Left lobe of liver (tissue), 2 donors: ENCODE data around the gene DDX47. TPM values are rescaled to one million over a fixed set of nuclear protein-coding genes. Genes with fewer than 3 reads are reported as not detected.
A peak's percentile ranks its signal among the peaks of the same experiment; 100 is the strongest.
"Not testable (repeated sequence)": the region's sequence is repeated elsewhere in the genome, so short reads cannot be mapped to it uniquely, and the experiment has no call there.

Experiments
- ATAC-seq: fragments of 200-7000 bp; cut with Tn5 transposase; one replicate; pipeline ENCODE4 v1.9.1; 2020; ENCODE audit warnings: mild to moderate bottlenecking, moderate library complexity
- DNase-seq: peaks from one replicate; pipeline ENCODE4 v3.0.0-alpha.2; 2020; ENCODE audit warnings: low spot score
- total RNA-seq: library from RNA; stranded (reverse); gene quantifications from one replicate; pipeline ENCODE4 v1.2.1, GENCODE V29; 2021
- donor health status: DM: no; HTN: no; CAD: no; lungs with moderate emphysema.
- donor health status: DM: no; HTN: yes; CAD: no.

The DDX47 gene
- total RNA-seq, 1 donor from 2014 or later = 22.7 TPM

DNA sequence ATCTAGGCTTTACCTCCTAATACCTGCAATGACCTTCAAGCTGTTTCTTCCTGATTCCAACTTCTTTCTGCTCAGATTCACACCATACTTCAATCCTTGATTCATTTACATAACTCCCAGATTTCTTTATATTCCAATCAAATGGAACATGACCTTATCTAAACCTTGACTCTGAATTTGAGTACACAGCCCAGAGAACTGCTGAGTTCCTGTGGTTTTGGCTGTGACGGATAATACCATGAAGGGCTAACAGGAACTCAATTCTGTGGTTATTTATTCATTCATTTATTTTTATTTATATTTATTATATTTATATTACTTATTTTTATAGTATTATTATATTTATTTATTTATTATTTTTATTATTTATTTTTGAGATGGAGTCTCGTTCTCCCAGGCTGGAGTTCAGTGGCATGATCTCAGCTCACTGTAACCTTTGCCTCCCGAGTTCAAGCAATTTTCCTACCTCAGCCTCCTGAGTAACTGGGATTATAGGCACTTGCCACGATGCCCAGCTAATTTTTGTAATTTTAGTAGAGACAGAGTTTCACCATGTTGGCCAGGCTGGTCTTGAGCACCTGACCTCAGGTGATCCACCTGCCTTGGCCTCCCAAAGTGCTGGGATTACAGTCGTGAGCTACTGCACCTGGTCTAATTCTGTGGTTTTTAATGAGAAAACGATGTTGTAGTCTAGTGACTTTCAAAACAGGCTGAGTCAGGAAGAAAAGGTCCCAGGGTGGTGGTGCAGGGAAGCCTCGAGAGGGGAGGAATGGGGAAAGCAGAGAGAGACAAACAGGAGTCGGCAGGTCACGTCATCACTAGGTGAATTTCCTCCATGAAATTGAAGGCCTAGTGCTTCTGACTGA is 16.0 kb upstream of the DDX47 start:
- ATAC-seq (no peak), DNase-seq (no peak)

DNA sequence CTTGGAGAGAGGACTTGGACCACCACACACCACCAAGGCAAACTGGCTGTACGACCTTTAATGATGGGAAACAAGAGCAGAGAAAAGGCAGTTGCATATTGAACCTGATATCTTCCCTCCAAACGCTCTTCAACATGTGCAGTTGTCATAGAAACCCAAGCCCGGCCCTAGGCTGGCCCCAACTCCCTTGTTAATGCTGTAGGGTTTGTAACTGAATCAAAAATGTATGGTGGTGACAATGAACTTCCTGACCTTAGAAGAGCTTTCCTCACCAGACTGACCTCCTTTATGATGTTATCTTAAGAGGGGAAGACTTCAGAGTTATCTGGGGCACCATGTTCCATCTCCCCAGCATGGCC is 15.4 kb upstream of the DDX47 start:
- ATAC-seq = no peak

DNA sequence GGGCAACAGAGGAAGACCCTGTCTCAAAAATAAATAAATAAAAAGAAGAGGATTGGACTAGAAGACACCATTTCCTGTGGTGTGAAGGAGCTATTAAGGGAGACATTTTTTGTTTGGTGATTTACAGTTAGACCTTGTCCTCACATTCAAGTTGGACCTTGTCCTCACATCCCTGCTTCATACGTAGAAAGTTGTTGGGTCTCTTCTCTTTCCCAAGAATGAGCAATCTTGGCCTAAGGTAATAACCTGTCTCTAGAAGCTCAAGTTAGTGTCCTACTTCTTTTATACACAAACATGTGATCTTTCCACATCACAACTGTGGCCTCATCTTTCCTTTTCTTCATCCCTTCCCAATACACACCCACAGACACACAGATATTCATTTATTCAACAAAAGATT is 14.7 kb upstream of the DDX47 start:
- ATAC-seq (no peak), DNase-seq (no peak)

More for the DNA sequence above, 15.4 kb upstream of the DDX47 start:
- no peak for DNase-seq

DNA sequence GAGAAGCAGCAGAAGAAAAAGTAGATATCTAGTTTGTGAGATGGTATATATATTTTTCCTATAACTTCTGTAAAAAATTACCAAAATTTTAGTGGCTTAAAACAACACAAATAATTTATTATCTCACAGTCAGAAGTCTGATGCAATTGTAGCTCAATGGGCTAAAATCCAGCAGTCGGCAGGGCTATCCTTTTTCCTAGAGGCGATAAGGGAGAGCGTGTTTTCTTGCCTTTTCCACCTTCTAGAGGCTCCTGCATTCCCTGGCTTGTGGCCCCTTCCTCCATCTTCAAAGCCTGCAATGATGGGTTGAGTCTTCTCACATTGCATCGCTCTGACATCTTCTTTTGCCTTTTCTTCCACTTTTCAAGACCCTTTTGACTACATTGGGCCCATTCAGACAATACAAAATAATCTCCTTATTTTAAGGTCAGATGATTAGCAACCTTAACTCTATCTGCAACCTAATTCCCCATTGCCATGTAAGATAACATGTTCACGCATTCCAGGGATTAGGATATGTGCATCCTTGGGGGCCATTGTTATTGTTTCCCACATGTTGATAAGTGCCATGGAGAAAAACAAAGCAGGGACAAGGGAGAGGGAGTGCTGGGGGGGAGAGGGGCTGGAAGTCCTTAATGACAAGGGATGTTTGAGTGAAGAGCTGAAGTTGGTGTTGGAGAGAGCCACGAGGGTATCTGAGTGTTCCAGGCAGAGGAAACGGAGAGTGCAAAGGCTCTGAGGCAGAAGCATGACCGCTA is 13.8 kb upstream of the DDX47 start:
- DNase-seq = no peak
- peak; percentile 28 for ATAC-seq

DNA sequence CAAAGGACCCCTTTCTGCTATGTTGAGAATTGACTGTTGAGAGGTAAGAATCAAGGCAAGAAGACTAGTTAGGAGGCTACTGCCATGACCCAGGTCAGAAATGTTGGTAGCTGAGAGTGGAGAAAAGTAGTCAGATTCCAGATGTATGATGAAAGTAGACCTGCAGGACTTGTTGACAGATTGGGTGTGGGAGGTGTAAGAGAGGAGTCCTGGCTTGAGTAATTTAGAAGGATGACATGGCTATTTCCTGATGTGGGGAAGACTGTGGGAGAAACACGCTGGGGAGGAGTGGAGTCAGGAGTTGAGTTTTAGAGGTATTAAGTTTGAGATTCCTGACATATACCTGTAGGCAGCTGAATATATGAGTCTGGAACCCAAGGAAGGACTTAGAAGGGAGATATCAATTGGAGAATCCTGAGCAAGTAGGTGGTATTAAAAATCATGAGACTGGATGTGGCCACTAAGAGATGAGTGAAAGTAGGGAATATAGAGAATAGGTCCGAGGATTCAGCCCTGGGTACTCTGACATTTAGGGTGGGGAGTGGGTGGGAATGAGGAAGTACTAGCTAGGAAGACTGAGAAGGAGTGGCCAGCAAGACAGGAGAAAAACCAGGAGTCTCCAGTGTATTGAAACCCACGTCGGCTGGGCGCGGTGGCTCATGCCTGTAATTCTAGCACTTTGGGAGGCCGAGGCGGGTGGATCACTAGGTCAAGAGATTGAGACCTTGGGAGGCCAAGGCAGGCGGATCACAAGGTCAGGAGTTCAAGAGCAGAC is 12.6 kb upstream of the DDX47 start:
- no peak for ATAC-seq
- no peak for DNase-seq

DNA sequence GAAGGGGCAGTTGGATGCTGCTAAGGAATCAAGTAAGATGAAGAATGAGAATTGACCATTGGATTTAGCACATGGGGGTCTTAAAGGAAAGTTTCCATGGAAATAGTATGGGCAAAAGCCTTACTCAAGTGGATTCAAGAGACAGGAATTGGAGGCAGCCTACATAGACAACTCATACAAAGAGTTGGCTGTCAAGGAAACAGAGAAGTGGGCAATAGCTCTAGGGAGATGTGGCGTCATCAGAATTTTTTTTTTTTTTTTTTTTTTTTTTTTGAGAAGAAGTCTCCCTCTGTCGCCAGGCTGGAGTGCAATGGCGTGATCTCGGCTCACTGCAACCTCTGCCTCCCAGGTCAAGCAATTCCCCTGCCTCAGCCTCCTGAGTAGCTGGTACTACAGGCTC is 11.5 kb upstream of the DDX47 start:
- ATAC-seq, DNase-seq: not testable (repeated sequence)

DNA sequence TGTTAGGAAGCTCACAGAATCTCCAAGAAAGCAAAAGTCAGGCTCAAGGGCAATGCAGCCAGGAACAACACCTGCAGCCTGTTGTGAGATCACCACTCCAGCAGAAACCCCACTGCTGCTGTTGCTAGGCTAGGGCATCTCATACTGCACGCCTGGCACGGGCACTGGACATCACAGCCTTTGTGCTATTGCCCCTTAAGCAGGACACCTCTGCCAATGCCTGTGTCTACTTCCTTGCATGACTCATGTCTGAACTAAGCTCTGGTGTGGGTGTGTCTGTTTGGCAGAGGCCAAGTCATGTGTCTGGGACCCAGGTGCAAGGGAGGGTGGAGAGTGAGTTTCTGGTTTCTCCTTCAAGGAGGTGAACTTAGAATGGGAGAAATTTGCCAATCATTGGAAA is 10.0 kb upstream of the DDX47 start:
- ATAC-seq (peak; percentile 50), DNase-seq (no peak)

DNA sequence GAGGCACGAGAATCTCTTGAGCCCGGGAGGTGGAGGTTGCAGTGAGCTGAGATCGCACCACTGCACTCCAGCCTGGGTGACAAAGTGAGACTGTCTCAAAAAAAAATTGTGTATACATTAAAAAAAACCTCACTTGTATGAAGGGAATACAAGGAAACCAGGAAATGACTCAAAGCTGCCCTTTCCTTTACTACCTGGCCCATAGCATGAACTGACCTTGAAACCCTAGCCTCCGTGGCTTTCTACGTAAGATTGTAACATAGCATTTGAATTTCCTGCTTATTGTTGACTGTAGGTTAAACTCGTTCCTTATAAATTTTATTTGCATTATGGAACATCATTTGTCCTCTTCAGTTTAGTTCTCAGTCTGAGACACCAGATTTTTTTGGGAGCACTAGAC is 9.1 kb upstream of the DDX47 start:
- ATAC-seq = no peak
- DNase-seq = no peak

DNA sequence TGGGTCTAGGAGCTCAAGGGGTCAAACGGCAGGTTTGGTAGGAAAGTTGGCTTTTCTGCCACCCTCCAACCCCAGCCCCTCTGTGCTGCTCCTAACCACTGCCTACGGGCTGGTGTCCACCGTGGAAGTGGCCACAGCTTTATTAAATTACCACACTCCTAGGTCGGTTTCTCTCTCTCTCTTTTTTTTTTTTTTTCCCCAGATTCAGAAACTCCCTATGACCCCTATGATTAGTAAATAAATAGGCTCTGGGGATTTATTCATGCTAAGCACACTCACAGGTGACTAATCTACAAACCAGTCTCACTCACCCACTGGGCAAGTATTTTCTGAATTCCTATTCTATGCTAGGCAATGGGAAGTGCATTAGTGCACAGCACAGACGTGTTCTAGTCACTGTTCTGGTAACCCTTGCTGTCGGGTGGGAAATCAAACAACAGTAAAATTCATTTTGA is 8.7 kb upstream of the DDX47 start:
- no peak for ATAC-seq
- DNase-seq = no peak

DNA sequence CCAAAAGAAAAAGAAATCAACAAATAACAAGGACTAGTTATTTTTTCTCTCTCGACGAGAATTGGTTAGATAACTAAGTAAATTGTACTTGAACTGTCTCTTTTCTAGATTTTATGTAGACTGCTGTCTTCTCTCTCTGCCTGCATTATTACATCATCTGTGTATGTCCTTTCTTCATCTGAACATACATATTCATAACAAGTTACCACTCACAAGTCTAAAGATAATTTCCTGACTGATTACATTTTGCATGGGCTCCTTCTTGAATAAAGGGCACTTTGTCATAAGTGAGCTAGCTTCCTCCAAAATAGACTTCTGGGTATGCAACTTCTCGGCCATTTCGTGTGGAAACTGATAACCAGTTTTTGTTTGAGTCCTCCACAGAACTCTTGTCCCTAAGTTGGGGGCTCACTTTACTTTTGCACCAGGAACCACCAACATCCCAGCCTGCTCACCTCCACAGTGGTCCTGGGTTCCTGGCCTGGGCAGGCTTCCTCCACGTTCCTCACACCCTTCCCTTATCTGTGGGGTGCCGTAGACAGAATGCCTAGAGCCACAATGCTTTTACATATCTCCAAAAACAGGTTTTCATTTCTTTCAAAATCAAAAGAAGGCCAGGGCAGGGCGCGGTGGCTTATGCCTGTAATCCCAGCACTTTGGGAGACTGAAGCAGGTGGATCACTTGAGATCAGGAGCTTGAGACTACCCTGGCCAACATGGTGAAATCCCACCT is 6.2 kb upstream of the DDX47 start:
- DNase-seq (no peak), ATAC-seq (no peak)

DNA sequence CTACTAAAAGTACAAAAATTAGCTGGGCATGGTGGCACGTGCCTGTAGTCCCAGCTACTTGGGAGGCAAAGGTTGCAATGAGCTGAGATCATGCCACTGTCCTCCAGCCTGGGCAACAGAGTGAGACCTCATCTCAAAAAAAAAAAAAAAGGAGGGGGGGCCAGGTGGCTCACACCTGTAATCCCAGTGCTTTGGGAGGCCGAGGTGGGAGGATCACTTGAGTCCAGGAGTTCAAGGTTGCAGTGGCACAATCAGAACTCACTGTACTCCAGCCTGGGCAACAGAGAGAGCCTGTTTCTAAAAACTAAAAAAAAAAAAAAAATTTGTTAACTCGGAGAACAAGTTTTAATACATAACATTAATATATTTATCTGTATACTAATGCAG is 5.6 kb upstream of the DDX47 start:
- not testable (repeated sequence) for ATAC-seq, DNase-seq

DNA sequence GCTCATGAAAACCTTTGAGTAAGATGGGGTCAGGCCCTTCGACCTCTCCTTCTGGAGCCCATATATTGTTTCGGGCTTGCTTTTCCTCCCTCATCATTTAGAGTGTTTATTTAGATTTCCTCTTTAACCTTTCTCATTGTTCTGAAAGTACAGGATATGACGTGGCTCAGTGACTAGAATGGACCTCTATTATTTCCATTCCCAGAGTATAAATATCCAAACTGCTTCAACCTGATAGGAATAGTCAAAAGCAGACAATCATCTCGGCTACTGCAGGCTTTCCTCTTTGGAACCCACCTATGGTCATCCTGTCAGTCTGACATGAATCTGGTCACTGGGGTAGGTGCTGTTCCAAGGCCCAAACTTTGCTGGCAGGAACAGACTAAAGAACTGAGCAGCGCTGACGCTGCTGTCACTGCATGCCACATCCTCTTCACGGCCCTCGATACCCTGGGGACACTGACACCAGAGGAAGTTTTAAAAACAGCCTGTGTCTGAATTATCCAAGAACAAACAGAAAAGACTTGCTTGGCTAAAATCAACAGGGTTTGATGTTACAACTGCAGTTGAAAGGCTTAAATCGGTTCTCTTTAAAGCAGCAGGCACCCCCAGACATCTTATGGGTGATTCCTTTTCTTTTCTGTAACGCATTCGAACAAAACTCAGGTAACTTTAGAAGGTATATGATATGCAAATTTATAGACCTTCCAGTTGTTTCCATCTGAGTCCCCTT is 5.0 kb upstream of the DDX47 start:
- peak; percentile 52 for ATAC-seq
- DNase-seq = no peak

DNA sequence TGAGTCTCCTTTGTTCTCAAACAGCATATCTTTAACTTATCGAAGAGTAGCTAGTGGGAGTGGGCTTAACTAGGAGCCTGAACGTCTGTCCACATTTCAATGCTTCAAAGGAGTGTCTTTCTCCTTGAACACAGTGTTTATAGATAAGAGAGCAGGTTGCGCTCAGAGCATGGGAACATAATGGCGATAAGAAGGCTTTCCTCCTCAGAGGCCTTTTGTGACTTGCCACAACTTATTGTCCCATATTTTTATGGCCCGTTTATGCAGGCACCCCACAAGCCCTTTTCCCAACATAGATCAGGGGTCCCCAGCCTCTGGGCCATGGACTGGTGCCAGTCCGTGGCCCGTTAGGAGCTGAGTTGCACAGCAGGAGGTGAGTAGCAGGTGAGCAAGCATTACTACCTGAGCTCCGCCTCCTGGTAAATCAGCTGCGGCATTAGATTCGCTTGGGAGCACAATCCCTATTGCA is 2.6 kb upstream of the DDX47 start:
- DNase-seq = no peak
- no peak for ATAC-seq

DNA sequence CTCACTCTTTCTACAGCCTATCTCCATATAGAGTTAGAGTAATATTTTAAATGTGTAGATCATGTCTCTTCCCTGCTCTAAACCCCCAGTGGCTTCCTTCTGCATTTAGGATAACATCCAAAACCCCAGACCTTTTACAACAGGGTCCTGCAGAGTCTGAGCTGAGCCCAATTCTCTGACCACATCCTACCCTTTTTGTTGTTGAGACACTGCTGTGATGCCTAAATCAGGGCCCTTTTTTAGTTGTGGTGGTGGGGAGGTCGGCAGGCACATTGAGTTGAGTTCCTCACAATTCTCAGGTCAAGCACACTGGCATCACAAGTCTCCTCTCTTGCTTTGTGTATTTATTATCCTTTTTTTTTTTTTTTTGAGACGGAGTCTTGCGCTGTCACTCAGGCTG is 1.8 kb upstream of the DDX47 start:
- DNase-seq (no peak), ATAC-seq (no peak)

DNA sequence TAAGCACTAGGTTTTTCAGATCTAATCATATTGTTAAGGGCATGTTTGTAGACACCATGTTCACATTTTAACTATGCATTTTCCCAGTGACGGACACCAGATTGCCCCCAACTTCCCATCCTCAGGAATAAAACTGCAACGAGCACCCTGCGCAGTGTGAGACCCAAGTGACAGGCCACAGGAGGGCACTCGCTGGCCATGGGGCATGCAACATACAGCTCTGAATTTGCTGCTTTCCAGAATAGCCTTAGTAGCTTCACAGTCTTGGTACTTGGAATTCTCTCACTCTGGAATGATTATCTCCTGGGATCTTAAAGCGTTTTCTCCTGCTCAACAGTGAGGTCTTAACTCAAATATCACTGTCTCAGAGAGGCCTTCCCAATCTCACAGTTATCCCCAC is 972 bp upstream of the DDX47 start:
- DNase-seq = no peak
- ATAC-seq = no peak

DNA sequence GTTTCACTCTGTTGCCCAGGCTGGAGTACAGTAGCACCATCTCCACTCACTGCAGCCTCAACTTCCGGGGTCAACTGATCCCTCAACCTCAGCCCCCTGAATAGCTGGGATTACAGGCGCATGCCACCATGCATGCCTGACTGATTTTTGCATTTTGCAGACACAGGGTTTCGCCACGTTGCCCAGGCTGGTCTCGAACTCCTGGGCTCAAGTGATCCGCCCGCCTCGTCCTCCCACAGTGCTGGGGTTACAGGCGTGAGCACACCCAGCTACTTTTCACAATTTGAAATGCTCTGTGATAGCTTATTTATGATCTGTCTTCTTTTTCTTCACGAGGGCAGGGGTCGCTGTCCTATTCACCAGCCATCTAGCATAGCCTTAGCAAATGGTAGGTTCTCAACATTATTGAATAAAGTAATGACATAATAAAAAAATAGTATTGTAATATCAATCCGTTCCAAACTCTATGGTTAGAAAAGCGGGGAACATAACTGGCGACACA is 477 bp upstream of the DDX47 start:
- ATAC-seq = peak; percentile 2
- no peak for DNase-seq

DNA sequence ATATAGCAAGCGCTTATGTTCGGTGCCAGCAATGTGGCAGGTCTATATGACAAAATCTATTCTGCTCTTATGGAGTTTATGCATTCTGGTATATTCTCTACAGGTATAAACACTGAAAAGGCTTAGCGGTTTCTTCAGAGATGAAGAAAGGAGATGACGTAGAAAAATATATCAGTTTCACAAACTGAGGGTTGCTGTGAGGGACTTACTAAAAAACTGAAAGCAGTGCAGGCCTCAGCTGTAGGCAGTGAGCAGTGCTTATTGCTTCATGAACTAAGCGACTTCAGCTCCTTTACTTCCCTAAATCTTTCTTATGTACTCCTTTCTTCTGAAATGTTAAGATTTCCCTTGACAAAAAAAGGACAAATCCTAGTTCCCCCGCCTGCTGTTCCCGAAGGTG is 4.5 kb downstream of the DDX47 start:
- DNase-seq = no peak
- ATAC-seq = no peak

DNA sequence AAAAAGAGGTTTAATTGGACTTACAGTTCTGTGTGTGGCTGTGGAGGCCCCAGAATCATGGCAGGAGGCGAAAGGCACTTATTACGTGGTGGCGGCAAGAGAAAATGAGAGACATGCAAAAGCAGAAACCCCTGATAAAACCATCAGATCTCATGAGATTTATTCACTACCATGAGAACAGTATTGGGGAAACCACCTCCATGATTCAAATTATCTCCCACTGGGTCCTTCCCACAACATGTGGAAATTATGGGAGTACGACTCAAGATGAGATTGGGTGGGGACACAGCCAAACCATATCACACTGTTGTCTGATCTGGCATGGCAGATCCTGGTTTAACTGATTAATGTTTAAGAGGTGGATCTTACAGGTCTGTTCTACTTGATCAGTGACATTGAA is 5.6 kb downstream of the DDX47 start:
- no peak for DNase-seq
- ATAC-seq = no peak

DNA sequence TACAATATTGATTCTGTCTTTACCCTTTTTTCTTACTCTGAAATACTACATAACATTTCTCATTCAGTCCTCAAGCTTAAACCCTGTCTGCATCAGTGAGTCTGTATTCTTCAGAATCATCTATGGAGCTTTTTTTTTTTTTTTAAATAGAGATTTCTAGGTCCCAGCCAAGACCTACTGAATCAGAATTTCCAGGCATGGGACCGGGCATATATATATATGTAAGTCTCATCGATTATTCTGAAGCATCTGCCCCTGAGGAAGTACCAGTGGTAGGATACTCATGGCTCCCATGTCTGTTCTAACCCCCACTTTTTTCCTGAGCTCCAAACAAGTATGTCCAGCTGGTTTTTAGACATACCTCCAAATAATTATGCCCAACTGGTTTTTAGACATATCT is 6.1 kb downstream of the DDX47 start:
- ATAC-seq = no peak
- no peak for DNase-seq
